Measurements from ENCODE around the gene TOMM22. TPM values are rescaled to one million over a fixed set of nuclear protein-coding genes. Genes with fewer than 3 reads are reported as not detected.

TOMM22 gene
- total RNA-seq, 1 donor from 2014 or later, result 105 TPM

DNA sequence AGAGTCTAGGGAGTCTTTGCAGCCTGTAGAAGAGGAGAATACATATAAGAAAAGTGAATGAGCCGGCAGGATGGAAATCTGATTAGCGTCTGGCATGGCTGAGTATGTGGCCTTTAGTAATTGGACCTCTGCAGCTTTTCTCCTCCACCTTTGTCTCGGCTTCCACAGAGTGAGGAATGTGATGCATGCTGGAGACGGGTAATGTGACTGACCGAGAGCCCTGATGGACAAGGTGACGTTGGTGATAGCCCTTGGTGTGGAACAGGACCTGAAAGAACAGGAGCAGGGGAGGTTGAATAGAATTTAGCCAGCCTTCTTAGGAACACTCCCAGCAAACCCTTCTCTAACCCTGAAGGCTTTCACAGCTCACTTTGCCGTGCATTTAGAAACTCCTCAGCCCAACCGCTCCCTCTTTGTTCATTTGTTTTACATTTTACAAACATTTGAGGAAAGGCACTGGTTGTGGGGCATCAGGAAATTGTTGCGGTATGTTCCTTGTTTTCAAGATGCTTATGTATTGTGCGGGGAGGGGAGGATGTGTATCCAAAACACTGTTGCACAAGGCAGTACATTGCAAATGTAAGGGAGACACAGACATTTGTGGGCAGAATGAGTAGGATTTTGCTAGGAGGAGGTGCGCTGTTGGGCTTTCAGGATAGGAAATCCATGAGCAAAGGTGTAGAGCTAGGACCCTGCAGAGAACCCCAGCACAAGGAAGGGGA lies 30.9 kb downstream of the TOMM22 start:
- H3K36me3 Mint-ChIP-seq (ENCODE audit: low read depth), result peaks cover 12% of the 10 kb centered on the region
- no peaks in the 10 kb centered on the region for H3K9me3 Mint-ChIP-seq
- TF ChIP-seq, protein P1, sequence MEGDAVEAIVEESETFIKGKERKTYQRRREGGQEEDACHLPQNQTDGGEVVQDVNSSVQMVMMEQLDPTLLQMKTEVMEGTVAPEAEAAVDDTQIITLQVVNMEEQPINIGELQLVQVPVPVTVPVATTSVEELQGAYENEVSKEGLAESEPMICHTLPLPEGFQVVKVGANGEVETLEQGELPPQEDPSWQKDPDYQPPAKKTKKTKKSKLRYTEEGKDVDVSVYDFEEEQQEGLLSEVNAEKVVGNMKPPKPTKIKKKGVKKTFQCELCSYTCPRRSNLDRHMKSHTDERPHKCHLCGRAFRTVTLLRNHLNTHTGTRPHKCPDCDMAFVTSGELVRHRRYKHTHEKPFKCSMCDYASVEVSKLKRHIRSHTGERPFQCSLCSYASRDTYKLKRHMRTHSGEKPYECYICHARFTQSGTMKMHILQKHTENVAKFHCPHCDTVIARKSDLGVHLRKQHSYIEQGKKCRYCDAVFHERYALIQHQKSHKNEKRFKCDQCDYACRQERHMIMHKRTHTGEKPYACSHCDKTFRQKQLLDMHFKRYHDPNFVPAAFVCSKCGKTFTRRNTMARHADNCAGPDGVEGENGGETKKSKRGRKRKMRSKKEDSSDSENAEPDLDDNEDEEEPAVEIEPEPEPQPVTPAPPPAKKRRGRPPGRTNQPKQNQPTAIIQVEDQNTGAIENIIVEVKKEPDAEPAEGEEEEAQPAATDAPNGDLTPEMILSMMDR (conservative IDR thresholded peaks at IDR 0.05), result no peak
- DNase-seq (ENCODE audit: low read depth, low spot score), result no peak
- no peaks in the 10 kb centered on the region for H3K27me3 Mint-ChIP-seq (ENCODE audit: low read depth)
- H3K4me3 Mint-ChIP-seq, result peak overlapping the region; percentile 20
- H3K27ac Mint-ChIP-seq (ENCODE audit: unreplicated experiment), result no peak overlapping the region
- peaks cover 40% of the 10 kb centered on the region for H3K4me1 Mint-ChIP-seq

DNA sequence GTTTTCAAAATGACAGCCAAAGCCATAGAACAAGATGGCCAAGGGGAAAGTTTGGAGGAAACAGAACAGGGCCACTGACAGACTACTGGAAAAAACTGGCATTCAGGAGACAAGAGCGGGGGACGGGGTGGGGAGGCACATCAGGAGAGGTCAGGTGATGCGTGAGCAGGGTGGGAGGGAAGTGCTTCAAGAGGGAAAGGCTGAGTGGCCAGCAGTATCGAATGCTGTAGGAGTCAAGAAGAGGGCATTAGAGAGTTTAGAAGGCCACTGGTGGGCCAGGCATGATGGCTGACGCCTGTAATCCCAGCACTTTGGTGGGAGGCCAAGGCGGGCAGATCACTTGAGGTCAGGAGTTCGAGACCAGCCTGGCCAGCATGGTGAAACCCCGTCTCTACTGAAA lies 32.2 kb downstream of the TOMM22 start:
- Mint-ChIP-seq H3K9me3 (no peaks in the 10 kb centered on the region), H3K4me3 (peak overlapping the region; percentile 12), H3K36me3 (ENCODE audit: low read depth) (peaks cover 10% of the 10 kb centered on the region), H3K27me3 (ENCODE audit: low read depth) (no peaks in the 10 kb centered on the region), H3K27ac (ENCODE audit: unreplicated experiment) (no peak overlapping the region), H3K4me1 (peaks cover 38% of the 10 kb centered on the region)
- TF ChIP-seq, protein P1 (conservative IDR thresholded peaks at IDR 0.05), result no peak
- no peak for DNase-seq (ENCODE audit: low read depth, low spot score)

DNA sequence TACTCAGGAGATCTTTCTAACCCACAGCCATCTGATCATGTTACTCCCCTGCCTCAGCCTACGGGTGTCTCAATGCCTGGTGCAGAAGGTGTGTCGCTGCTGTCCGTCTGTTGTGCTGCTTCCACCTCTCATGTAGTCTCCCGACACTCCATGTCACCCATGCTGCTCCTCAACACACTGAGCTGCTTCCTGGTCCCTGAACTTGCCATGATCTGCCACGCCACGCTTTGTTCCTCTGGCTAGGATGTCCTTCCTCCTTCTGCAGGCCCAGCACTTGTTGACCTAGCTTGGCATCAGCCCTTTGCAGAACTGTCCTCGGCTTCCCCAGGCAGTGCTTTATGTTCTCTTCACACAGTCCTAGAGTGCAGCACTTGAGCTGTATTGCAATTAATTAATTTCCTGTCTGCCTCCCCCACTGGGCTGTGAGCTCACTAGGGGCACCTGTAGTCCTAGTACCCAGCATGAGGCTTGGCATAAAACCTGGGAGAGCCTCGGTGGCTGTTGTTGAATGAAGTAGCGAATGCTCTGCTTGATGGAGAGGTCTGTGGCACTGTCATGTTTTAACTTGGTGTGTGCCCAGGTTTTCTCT lies 33.5 kb downstream of the TOMM22 start:
- Mint-ChIP-seq H3K4me3 (no peak overlapping the region), H3K27ac (ENCODE audit: unreplicated experiment) (no peak overlapping the region), H3K4me1 (peaks cover 38% of the 10 kb centered on the region), H3K36me3 (ENCODE audit: low read depth) (peaks cover 10% of the 10 kb centered on the region), H3K27me3 (ENCODE audit: low read depth) (no peaks in the 10 kb centered on the region), H3K9me3 (no peaks in the 10 kb centered on the region)
- TF ChIP-seq, protein P1 (conservative IDR thresholded peaks at IDR 0.05), result no peak
- no peak for DNase-seq (ENCODE audit: low read depth, low spot score)

DNA sequence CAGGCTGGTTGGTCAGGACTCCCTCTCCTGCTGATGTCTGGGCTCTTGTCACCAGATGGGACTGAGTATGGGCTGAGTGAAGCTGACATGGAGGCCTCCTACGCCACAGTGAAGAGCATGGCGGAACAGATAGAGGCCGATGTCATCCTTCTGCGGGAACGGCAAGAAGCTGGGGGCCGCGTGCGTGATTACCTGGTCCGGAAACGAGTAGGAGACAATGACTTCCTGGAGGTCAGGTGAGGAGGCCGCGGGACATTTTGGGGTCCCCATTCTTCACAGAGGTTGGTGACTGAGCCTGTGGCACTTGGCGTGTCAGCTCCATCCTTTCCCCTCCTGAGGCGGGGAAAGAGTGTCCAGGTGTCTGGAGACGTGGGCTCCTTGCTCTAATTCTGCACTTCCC lies 34.1 kb downstream of the TOMM22 start:
- H3K36me3 Mint-ChIP-seq (ENCODE audit: low read depth), result peaks cover 7% of the 10 kb centered on the region
- TF ChIP-seq, protein P1 (conservative IDR thresholded peaks at IDR 0.05), result no peak
- H3K27ac Mint-ChIP-seq (ENCODE audit: unreplicated experiment), result no peak overlapping the region
- no peak overlapping the region for H3K4me3 Mint-ChIP-seq
- no peak for DNase-seq (ENCODE audit: low read depth, low spot score)
- H3K9me3 Mint-ChIP-seq, result no peaks in the 10 kb centered on the region
- no peaks in the 10 kb centered on the region for H3K27me3 Mint-ChIP-seq (ENCODE audit: low read depth)
- H3K4me1 Mint-ChIP-seq, result peaks cover 35% of the 10 kb centered on the region

DNA sequence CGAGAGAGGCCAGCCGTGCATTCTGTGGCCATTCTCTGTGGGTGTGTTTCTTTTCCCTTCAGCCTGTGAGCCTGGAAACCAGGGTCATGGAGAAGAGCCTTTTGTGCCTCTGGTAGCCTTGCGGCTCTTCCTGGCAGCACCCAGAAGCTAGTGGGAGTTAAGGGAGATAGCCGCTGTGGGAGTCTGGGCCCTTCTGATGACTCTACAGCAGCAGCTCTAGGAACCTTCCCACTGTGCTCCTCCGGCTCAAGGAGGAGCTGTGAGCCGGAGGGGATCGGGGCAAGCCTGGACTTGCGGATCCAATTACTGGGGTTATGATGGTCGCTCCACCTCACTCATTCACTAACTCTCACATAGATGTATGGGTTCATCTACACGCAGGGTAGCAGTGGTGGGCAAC lies 34.5 kb downstream of the TOMM22 start:
- Mint-ChIP-seq H3K27me3 (ENCODE audit: low read depth) (no peaks in the 10 kb centered on the region), H3K4me1 (peaks cover 31% of the 10 kb centered on the region), H3K4me3 (no peak overlapping the region), H3K9me3 (no peaks in the 10 kb centered on the region), H3K27ac (ENCODE audit: unreplicated experiment) (no peak overlapping the region), H3K36me3 (ENCODE audit: low read depth) (peaks cover 7% of the 10 kb centered on the region)
- TF ChIP-seq, protein P1 (conservative IDR thresholded peaks at IDR 0.05), result no peak
- no peak for DNase-seq (ENCODE audit: low read depth, low spot score)

Data from neural crest cell (in vitro differentiated cells).